ENCODE results near the gene ELOA.

GRCh38 chr1:23709229-23709628 is 34.0 kb upstream of the ELOA start:
- TF ChIP-seq CTCF (IDR thresholded peaks at IDR 0.05; ENCODE audit: insufficient read depth, low read length, poor library complexity, severe bottlenecking) (no peak), EZH2phosphoT487 (conservative IDR thresholded peaks at IDR 0.05; ENCODE audit: low read length) (no peak)
